Activated T-cell treated with anti-CD3 and anti-CD28 coated beads, Interleukin-2, amount 50 U/mL, for 72 hours (primary cell): ENCODE data around the gene FER. TPM values are rescaled to one million over a fixed set of nuclear protein-coding genes. Genes with fewer than 3 reads are reported as not detected.

Experiments
- ATAC-seq, 2 donors: fragments of 150-1000 bp; cut with Tn5 transposase; replicated peaks in 1 of 2; 2 replicates each; pipeline ENCODE4 v1.10.0; 2021; ENCODE audit warnings: moderate library complexity in 2 of 2, mild to moderate bottlenecking in 1 of 2
- DNase-seq, 2 donors: peaks; one replicate each; pipeline ENCODE4 v3.0.0; 2021 to 2022; ENCODE audit warnings: mixed read lengths in 1 of 2
- H3K27ac Mint-ChIP-seq: one replicate; pipeline ENCODE4 v1.8.0; 2022; ENCODE audit warnings: mild to moderate bottlenecking, moderate library complexity, mixed read lengths
- H3K27me3 Mint-ChIP-seq: one replicate; pipeline ENCODE4 v1.8.0; 2022; ENCODE audit warnings: low read depth, mixed read lengths
- H3K36me3 Mint-ChIP-seq, 2 donors: one replicate each; pipeline ENCODE4 v1.8.0; 2022; ENCODE audit warnings: mixed read lengths in 2 of 2, mild to moderate bottlenecking in 1 of 2; ENCODE audit not compliant: insufficient read depth in 2 of 2
- H3K4me1 Mint-ChIP-seq: one replicate; pipeline ENCODE4 v1.8.0; 2022; ENCODE audit warnings: low read depth, mixed read lengths
- H3K4me3 Mint-ChIP-seq, 2 donors: one replicate each; pipeline ENCODE4 v1.8.0; 2022; ENCODE audit warnings: mild to moderate bottlenecking in 2 of 2, mixed read lengths in 2 of 2, moderate library complexity in 2 of 2
- H3K9me3 Mint-ChIP-seq, 2 donors: one replicate each; pipeline ENCODE4 v1.8.0; 2022; ENCODE audit warnings: mixed read lengths in 2 of 2
- total RNA-seq, 2 donors: library from RNA; stranded (reverse); gene quantifications; one replicate each; pipeline ENCODE4 v1.2.3, GENCODE V29; 2022

The FER gene
- total RNA-seq, 2 donors from 2014 or later, result 12.8 to 15.5 TPM

DNA sequence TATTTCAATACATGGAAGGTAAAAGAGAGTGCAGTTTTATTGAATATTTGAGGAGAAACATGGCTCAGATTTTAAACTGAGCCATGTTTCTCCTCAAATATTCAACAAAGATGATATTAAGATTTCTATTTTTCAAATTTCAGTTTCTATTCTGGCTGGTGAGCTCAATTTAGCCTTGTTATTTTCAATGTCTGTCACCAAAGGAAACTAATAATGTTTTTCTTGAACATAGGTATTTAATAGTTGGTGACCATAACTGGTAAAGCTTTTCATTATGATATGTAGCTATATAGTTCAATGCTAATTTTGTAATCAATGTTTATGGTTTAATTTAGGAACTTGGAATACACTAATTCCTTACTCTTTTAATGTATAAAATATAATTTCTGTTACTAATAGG, 177.4 kb downstream of the FER start:
- ATAC-seq (no peak), DNase-seq (no peak)
- Mint-ChIP-seq H3K27ac (no peak overlapping the region), H3K4me3 (no peak overlapping the region), H3K36me3 (no peaks in the 10 kb centered on the region), H3K4me1 (no peaks in the 10 kb centered on the region), H3K27me3 (no peaks in the 10 kb centered on the region), H3K9me3 (no peaks in the 10 kb centered on the region)

DNA sequence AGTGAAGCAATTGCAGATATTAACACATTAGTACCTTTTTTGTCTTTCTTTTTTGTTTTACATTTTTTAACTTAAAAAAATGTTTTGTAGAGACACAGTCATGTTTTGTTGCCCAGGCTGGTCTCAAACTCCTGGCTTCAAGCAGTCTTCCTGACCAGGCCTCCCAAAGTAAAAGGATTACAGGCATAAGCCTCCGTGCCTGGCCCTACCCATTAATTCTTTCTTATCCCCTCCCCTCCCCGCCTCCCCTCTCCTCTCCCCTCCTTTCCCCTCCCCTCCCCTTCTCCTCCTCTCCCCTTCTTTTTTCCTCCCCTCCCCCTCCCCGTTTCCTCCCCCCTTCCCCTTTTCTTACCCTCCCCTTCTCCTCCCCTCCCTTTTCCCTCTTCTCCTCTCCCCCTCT, 182.4 kb downstream of the FER start:
- no peak for ATAC-seq
- H3K27me3 Mint-ChIP-seq, result no peaks in the 10 kb centered on the region
- peaks cover 2% of the 10 kb centered on the region in 2 donors for H3K36me3 Mint-ChIP-seq
- peaks cover 0 to 4% of the 10 kb centered on the region in 2 donors for H3K9me3 Mint-ChIP-seq
- H3K27ac Mint-ChIP-seq, result no peak overlapping the region
- no peak overlapping the region for H3K4me3 Mint-ChIP-seq
- no peak for DNase-seq
- H3K4me1 Mint-ChIP-seq, result no peaks in the 10 kb centered on the region

- Mint-ChIP-seq H3K27me3 (no peaks in the 10 kb centered on the region), H3K36me3 (peaks cover 2% of the 10 kb centered on the region in 2 donors), H3K27ac (no peak overlapping the region), H3K9me3 (peaks cover 0 to 4% of the 10 kb centered on the region in 2 donors), H3K4me3 (no peak overlapping the region), H3K4me1 (no peaks in the 10 kb centered on the region)
- DNase-seq (no peak), ATAC-seq (no peak)
Observed at GRCh38 chr5:108935611-108936010, 187.9 kb downstream of the FER start.

GRCh38 chr5:108937221-108937620, 189.5 kb downstream of the FER start:
- no peak overlapping the region for H3K4me3 Mint-ChIP-seq
- H3K4me1 Mint-ChIP-seq, result no peaks in the 10 kb centered on the region
- peaks cover 0 to under 1% of the 10 kb centered on the region in 2 donors for H3K36me3 Mint-ChIP-seq
- ATAC-seq (no peak), DNase-seq (no peak)
- H3K9me3 Mint-ChIP-seq, result peaks cover 0 to 4% of the 10 kb centered on the region in 2 donors
- no peak overlapping the region for H3K27ac Mint-ChIP-seq
- H3K27me3 Mint-ChIP-seq, result no peaks in the 10 kb centered on the region

- H3K9me3 Mint-ChIP-seq, result no peaks in the 10 kb centered on the region
- no peak overlapping the region for H3K4me3 Mint-ChIP-seq
- ATAC-seq, result no peak
- DNase-seq, result no peak
- H3K4me1 Mint-ChIP-seq, result no peaks in the 10 kb centered on the region
- no peaks in the 10 kb centered on the region for H3K27me3 Mint-ChIP-seq
- H3K36me3 Mint-ChIP-seq, result no peaks in the 10 kb centered on the region
- no peak overlapping the region for H3K27ac Mint-ChIP-seq
Observed at GRCh38 chr5:108940506-108940905, 192.8 kb downstream of the FER start.

GRCh38 chr5:108941746-108942145, 194.0 kb downstream of the FER start:
- Mint-ChIP-seq H3K36me3 (no peaks in the 10 kb centered on the region), H3K9me3 (no peaks in the 10 kb centered on the region), H3K4me3 (no peak overlapping the region), H3K27ac (no peak overlapping the region), H3K4me1 (no peaks in the 10 kb centered on the region), H3K27me3 (no peaks in the 10 kb centered on the region)
- DNase-seq (no peak), ATAC-seq (no peak)

GRCh38 chr5:108942701-108943100, 195.0 kb downstream of the FER start:
- Mint-ChIP-seq H3K4me3 (no peak overlapping the region), H3K36me3 (no peaks in the 10 kb centered on the region), H3K4me1 (no peaks in the 10 kb centered on the region), H3K9me3 (no peaks in the 10 kb centered on the region), H3K27ac (no peak overlapping the region), H3K27me3 (no peaks in the 10 kb centered on the region)
- no peak for ATAC-seq
- DNase-seq, result no peak

GRCh38 chr5:108945094-108945493, 197.4 kb downstream of the FER start:
- no peak overlapping the region for H3K27ac Mint-ChIP-seq
- H3K4me1 Mint-ChIP-seq, result no peaks in the 10 kb centered on the region
- no peak for DNase-seq
- no peak for ATAC-seq
- H3K9me3 Mint-ChIP-seq, result no peaks in the 10 kb centered on the region
- no peaks in the 10 kb centered on the region for H3K27me3 Mint-ChIP-seq
- no peak overlapping the region for H3K4me3 Mint-ChIP-seq
- no peaks in the 10 kb centered on the region for H3K36me3 Mint-ChIP-seq

- H3K4me3 Mint-ChIP-seq, result no peak overlapping the region
- H3K9me3 Mint-ChIP-seq, result no peaks in the 10 kb centered on the region
- H3K36me3 Mint-ChIP-seq, result no peaks in the 10 kb centered on the region
- H3K4me1 Mint-ChIP-seq, result no peaks in the 10 kb centered on the region
- ATAC-seq (no peak), DNase-seq (no peak)
- no peak overlapping the region for H3K27ac Mint-ChIP-seq
- H3K27me3 Mint-ChIP-seq, result no peaks in the 10 kb centered on the region
Observed at GRCh38 chr5:108946008-108946407, 198.3 kb downstream of the FER start.

DNA sequence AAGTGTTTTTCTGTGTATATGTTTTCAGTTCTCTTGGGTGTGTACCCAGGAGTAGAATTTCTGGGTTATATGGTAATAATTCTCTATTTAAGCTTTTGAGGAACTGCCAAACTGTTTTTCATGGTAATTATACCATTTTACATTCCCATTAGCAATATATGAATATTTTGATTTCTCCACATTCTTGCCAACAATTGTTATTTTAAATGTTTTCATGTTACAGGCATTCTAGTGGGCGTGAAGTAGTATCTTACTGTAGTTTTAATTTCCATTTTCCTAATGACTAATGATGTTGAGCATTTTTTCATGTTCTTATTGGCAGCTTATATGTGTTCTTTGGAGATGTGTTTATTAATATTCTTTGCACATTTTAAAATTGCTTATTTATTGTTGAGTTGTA, 199.5 kb downstream of the FER start:
- DNase-seq (no peak), ATAC-seq (no peak)
- no peaks in the 10 kb centered on the region for H3K4me1 Mint-ChIP-seq
- no peaks in the 10 kb centered on the region for H3K9me3 Mint-ChIP-seq
- H3K36me3 Mint-ChIP-seq, result no peaks in the 10 kb centered on the region
- no peaks in the 10 kb centered on the region for H3K27me3 Mint-ChIP-seq
- H3K4me3 Mint-ChIP-seq, result no peak overlapping the region
- no peak overlapping the region for H3K27ac Mint-ChIP-seq

- no peak overlapping the region for H3K4me3 Mint-ChIP-seq
- H3K4me1 Mint-ChIP-seq, result no peaks in the 10 kb centered on the region
- H3K27me3 Mint-ChIP-seq, result no peaks in the 10 kb centered on the region
- no peak for DNase-seq
- no peak overlapping the region for H3K27ac Mint-ChIP-seq
- no peaks in the 10 kb centered on the region for H3K36me3 Mint-ChIP-seq
- H3K9me3 Mint-ChIP-seq, result no peaks in the 10 kb centered on the region
- ATAC-seq, result no peak
Observed at GRCh38 chr5:108950276-108950675, 202.6 kb downstream of the FER start.

DNA sequence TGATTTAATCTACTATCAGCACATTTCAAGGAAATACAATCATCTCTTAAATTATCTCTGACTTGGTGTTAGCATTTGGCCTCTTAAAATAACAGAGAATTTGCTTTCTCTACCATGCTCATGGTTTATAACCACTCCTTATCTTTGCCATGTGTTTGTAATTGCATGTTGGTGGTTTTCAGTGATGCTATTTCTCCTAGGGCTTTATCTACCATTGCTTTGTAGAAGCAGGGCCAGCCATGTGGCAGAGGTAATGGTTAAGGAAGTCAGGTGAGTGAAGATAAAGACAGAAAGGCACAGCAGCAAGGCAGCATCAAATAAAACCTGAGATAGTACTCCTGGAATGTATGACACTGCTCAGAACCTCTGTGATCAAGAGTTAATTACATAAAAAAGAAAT, 206.2 kb downstream of the FER start:
- no peaks in the 10 kb centered on the region for H3K36me3 Mint-ChIP-seq
- no peaks in the 10 kb centered on the region for H3K9me3 Mint-ChIP-seq
- ATAC-seq (no peak), DNase-seq (no peak)
- no peak overlapping the region for H3K27ac Mint-ChIP-seq
- H3K27me3 Mint-ChIP-seq, result no peaks in the 10 kb centered on the region
- no peak overlapping the region for H3K4me3 Mint-ChIP-seq
- no peaks in the 10 kb centered on the region for H3K4me1 Mint-ChIP-seq

- DNase-seq (no peak), ATAC-seq (no peak)
- Mint-ChIP-seq H3K4me1 (no peaks in the 10 kb centered on the region), H3K27ac (no peak overlapping the region), H3K27me3 (no peaks in the 10 kb centered on the region), H3K9me3 (no peaks in the 10 kb centered on the region), H3K36me3 (no peaks in the 10 kb centered on the region), H3K4me3 (no peak overlapping the region)
Observed at GRCh38 chr5:108957333-108957732, 209.6 kb downstream of the FER start.

DNA sequence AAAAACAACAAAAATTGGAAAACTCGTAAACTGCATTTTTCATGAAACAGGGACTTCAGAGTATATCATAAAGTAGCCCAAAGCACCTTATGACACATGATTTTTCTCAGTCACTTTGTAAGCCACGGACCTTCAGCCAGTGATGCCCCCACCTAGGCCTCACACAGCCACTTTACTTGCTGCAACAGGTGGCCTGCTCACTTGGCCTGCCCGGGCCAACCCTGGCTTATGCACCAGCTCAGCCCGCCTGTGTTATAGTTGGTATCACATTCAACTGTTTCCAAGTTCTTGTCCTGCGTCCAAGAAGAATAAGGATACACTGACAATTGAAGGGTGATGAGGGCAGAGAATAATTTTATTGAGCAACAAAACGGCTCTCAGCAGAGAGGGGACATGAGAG, 219.2 kb downstream of the FER start:
- H3K4me3 Mint-ChIP-seq, result no peak overlapping the region
- ATAC-seq, result no peak
- no peak for DNase-seq
- no peaks in the 10 kb centered on the region for H3K27me3 Mint-ChIP-seq
- no peak overlapping the region for H3K27ac Mint-ChIP-seq
- H3K9me3 Mint-ChIP-seq, result peaks cover 0 to 2% of the 10 kb centered on the region in 2 donors
- peaks cover 0 to 1% of the 10 kb centered on the region in 2 donors for H3K36me3 Mint-ChIP-seq
- no peaks in the 10 kb centered on the region for H3K4me1 Mint-ChIP-seq
